KOPT-K1 (cell line): ENCODE data around the gene PFDN4.
"Not testable (repeated sequence)": the region's sequence is repeated elsewhere in the genome, so short reads cannot be mapped to it uniquely, and the experiment has no call there.

Experiments
- H3K27ac ChIP-seq: fragments of 200-600 bp; sonication (generic); 2 replicates; pipeline ENCODE4 v1.5.1; 2016; ENCODE audit warnings: antibody characterized with exemption, mild to moderate bottlenecking, low read depth, low read length; ENCODE audit not compliant: poor library complexity, severe bottlenecking
- H3K36me3 ChIP-seq: fragments of 200-600 bp; sonication (generic); 2 replicates; pipeline ENCODE4 v1.5.1; 2017; ENCODE audit warnings: antibody characterized with exemption, mild to moderate bottlenecking, low read length, moderate library complexity; ENCODE audit not compliant: insufficient read depth
- H3K9me3 ChIP-seq: fragments of 200-600 bp; sonication (generic); 2 replicates; pipeline ENCODE4 v1.5.1; 2017; ENCODE audit warnings: antibody characterized with exemption, low read length, mild to moderate bottlenecking; ENCODE audit not compliant: insufficient read depth, poor library complexity, severe bottlenecking

The PFDN4 gene

GRCh38 chr20:54254596-54254995, 46.7 kb downstream of the PFDN4 start:
- Histone ChIP-seq H3K9me3 (no peaks in the 10 kb centered on the region), H3K27ac (no peak overlapping the region), H3K36me3 (no peaks in the 10 kb centered on the region)

GRCh38 chr20:54255157-54255556, 47.3 kb downstream of the PFDN4 start:
- Histone ChIP-seq H3K9me3 (no peaks in the 10 kb centered on the region), H3K27ac (no peak overlapping the region), H3K36me3 (no peaks in the 10 kb centered on the region)

DNA sequence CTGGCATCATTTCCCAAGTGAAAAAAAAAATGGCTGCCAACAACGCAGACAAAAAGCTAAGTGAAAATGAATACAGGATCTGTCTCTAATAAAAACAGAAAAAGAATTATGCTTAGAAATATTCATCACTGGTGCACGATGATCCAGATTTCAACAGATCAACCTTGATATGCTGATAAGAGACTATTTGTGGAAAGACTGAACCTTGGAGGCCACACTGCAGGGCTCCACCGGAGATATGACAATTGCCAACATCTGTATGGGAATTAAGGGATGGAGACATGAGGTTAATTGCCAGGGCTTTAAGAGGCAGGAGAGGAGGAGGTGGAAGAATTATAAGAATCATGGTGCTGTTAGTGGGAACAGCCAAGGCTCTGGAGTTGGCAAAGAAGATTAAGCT, 48.3 kb downstream of the PFDN4 start:
- H3K9me3 ChIP-seq, result no peaks in the 10 kb centered on the region
- H3K36me3 ChIP-seq, result no peaks in the 10 kb centered on the region
- H3K27ac ChIP-seq, result no peak overlapping the region

DNA sequence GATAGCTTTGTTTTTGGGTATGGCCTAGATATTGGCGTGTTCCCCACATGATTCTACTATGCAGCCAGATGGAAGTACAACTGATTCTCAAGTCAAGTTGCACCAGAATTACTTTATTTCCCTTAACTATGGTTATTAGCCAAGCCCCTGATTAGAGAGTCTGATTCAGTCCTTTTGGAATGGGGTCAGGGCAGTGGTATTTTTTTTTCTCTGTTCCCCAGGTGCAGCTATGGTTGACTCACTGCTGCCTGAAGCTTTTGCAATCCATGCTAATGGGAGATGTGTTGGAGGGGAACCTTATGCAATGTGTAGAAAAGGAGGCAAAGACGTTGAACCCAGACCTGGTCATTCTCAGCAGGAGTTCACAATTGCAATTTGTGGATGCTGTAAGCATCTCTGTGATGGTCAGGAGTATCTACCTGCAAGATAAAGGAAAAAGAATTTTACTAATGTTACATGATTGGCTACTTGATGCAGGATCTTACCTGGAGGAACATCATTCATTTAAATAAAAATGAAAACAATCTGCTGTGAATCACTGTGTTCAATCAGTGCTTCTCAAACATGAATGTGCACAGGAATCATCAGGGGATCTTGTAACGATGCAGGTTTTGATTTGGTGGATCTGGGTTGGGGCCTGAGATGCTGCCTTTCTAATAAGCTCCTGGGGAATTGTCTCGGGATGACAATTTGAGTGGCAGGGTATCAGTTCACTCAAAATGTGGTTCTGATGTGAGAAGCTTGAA, 49.4 kb downstream of the PFDN4 start:
- no peak overlapping the region for H3K27ac ChIP-seq
- H3K9me3 ChIP-seq, result no peaks in the 10 kb centered on the region
- no peaks in the 10 kb centered on the region for H3K36me3 ChIP-seq

DNA sequence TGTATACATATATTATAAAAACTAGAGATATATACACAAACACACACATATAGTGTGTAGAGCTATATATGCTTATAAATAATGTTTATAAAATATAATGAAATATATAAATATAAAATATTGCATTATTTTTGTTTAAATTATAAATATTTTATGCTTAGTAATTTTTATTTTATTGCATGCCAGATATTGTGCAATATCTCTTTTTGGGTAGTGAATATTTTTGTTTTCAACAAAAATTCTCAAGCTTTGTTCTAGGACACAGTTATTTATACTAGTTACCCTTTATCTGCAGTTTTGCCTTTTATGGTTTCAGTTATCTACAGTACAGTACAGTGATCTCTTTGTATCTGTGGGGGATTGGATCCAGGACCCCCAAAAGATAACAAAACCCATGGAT, 52.2 kb downstream of the PFDN4 start:
- Histone ChIP-seq H3K36me3 (no peaks in the 10 kb centered on the region), H3K27ac (no peak overlapping the region), H3K9me3 (no peaks in the 10 kb centered on the region)

GRCh38 chr20:54262671-54263070, 54.8 kb downstream of the PFDN4 start:
- no peaks in the 10 kb centered on the region for H3K9me3 ChIP-seq
- H3K27ac ChIP-seq, result no peak overlapping the region
- H3K36me3 ChIP-seq, result no peaks in the 10 kb centered on the region

GRCh38 chr20:54263116-54263690, 55.3 kb downstream of the PFDN4 start:
- H3K27ac ChIP-seq, result no peak overlapping the region
- no peaks in the 10 kb centered on the region for H3K36me3 ChIP-seq
- no peaks in the 10 kb centered on the region for H3K9me3 ChIP-seq

DNA sequence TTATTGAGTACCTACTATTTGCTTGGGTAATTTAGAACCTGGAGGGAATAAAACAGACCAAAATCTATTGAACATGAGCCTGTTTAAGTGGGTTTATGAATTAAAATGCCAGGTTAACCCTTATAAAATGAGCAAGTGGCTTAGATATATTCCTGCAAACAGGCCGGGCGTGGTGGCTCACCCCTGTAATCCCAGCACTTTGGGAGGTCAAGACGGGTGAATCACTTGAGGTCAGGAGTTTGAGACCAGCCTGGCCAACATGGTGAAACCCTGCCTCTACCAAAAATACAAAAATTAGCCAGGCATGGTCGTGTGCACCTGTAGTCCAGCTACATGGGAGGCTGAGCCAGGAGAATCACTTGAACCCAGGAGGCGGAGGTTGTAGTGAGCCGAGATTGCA, 57.9 kb downstream of the PFDN4 start:
- not testable (repeated sequence) for H3K36me3 ChIP-seq, H3K27ac ChIP-seq, H3K9me3 ChIP-seq

DNA sequence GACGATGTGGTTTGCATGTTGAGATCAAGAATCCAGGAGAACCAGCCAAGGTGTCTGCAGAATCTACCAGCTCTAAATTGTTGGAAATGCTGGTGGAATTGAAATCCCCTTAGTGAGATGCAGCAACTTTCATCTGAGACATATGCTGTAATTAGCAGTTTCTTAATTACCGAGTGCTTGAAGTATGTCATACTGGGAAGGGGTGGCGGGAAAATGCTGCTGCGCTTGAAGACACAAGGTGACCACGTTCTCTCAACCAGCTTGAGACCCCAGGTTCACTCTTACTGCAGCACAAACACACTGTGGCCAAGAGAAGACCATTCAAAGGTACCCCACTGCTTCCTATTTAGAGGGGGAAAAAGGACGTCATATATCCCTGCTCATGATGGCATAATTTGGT, 59.0 kb downstream of the PFDN4 start:
- H3K9me3 ChIP-seq, result no peaks in the 10 kb centered on the region
- H3K27ac ChIP-seq, result no peak overlapping the region
- no peaks in the 10 kb centered on the region for H3K36me3 ChIP-seq

- no peaks in the 10 kb centered on the region for H3K9me3 ChIP-seq
Observed at GRCh38 chr20:54267483-54268003, 59.7 kb downstream of the PFDN4 start.

DNA sequence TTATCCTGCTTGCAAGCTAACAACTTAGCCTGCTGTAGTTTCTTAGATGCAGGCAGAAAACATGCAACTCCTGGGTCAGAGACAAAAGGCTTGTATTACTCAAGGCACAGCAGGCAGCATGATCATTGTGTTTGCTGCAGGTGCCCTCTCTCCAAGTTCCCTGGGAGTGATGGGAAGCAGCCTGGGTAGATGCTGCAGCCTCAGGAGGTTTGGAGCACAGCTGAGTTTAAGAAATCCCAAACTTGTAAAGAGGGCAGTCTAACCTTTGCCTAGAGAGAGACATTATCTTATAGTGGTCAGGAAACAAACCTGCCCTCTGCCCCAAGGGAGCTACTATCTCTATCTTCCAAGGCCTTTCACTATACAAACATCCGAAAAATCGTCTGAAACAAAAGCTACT, 61.1 kb downstream of the PFDN4 start:
- Histone ChIP-seq H3K9me3 (no peaks in the 10 kb centered on the region), H3K27ac (no peak overlapping the region), H3K36me3 (no peaks in the 10 kb centered on the region)

More at GRCh38 chr20:54267483-54268003, 59.7 kb downstream of the PFDN4 start:
- H3K36me3 ChIP-seq, result no peaks in the 10 kb centered on the region
- H3K27ac ChIP-seq, result no peak overlapping the region
